K562 (cell line): Measurements from ENCODE around the gene FGD1. TPM values are rescaled to one million over a fixed set of nuclear protein-coding genes. Genes with fewer than 3 reads are reported as not detected.
A peak's percentile ranks its signal among the peaks of the same experiment; 100 is the strongest.

Experiments used
- CCAR2 ChIP-seq: fragments of 200-400 bp; formaldehyde crosslinking; IDR thresholded peaks from 2 replicates; pipeline ENCODE4 v1.6.1; 2017; ENCODE audit warnings: mild to moderate bottlenecking, low read depth, low read length
- FOXK1 ChIP-seq: sonication (generic); formaldehyde crosslinking; IDR thresholded peaks from 2 replicates; pipeline ENCODE4 v1.8.0; 2022; ENCODE audit warnings: missing genetic modification reagents, mild to moderate bottlenecking, borderline replicate concordance
- HDAC2 ChIP-seq: fragments of 450-650 bp; IDR thresholded peaks from 2 replicates; pipeline ENCODE4 v1.6.1; 2016; ENCODE audit warnings: mild to moderate bottlenecking
- MBD1 ChIP-seq: fragments of 250-450 bp; sonication (Bioruptor Pico); IDR thresholded peaks from 2 replicates; pipeline ENCODE4 v1.8.0; 2022; ENCODE audit warnings: inconsistent platforms
- MCM7 ChIP-seq, 2 experiments: fragments of 450-650 bp; IDR thresholded peaks; 2 replicates each; pipeline ENCODE4 v1.6.1; 2016 to 2018
- MXD1 ChIP-seq: fragments of 250-450 bp; sonication (Bioruptor Pico); IDR thresholded peaks from 2 replicates; pipeline ENCODE4 v1.8.0; 2021; ENCODE audit warnings: borderline replicate concordance, mild to moderate bottlenecking, moderate library complexity; ENCODE audit not compliant: poor library complexity, severe bottlenecking
- RBFOX2 ChIP-seq: fragments of 200-400 bp; formaldehyde crosslinking; IDR thresholded peaks from 2 replicates; pipeline ENCODE4 v1.6.1; 2017; ENCODE audit warnings: low read depth, mild to moderate bottlenecking, low read length, moderate library complexity
- ZBTB40 ChIP-seq, 2 experiments: fragments of 450-650 bp in 1 of 2; sonication (generic) in 1 of 2; formaldehyde crosslinking in 1 of 2; IDR thresholded peaks; 2 replicates each; pipeline versions ENCODE4 v1.7.1 to v1.9.0; 2016 to 2022; ENCODE audit warnings: inconsistent platforms in 1 of 2, mild to moderate bottlenecking in 1 of 2, missing genetic modification reagents in 1 of 2
- ZEB2 ChIP-seq: fragments of 450-650 bp; IDR thresholded peaks from 2 replicates; pipeline ENCODE4 v1.6.1; 2016
- ZNF75A ChIP-seq: fragments of 450-650 bp; formaldehyde crosslinking; IDR thresholded peaks from 2 replicates; pipeline ENCODE4 v1.4.0; 2020; ENCODE audit warnings: mild to moderate bottlenecking
- polyA plus RNA-seq, 8 experiments: library from polyadenylated mRNA; depleted of rRNA in 4 of 8; stranded (reverse) in 5 of 8; unstranded in 3 of 8; fragments of >200 nt; fragmentation: Nextera tagmentation in 2 of 8; fragmentation: Illumina TruSeq in 1 of 8; extraction: Ambion mirVana in 2 of 8; extraction: Trizol in 1 of 8; gene quantifications; 2 replicates each; pipeline versions ENCODE4 v1.2.1 to v1.2.3, GENCODE V29; 2011 to 2014; ENCODE audit warnings: inconsistent platforms in 1 of 8, missing spikeins in 1 of 8
- total RNA-seq, 7 experiments: library from RNA; depleted of rRNA in 6 of 7; stranded (reverse); fragments of >200 nt in 6 of 7; fragmentation: Illumina TruSeq in 2 of 7; extraction: Trizol in 2 of 7; gene quantifications; 2 replicates each; pipeline versions ENCODE4 v1.2.1 to v1.2.3, GENCODE V29; 2011 to 2021; ENCODE audit warnings: low replicate concordance in 1 of 7

The FGD1 gene
- total and polyA plus RNA-seq, 9 of the 15 experiments (the other 6 are each of a cell fraction or from before 2014, with no cell fraction given) = 0.01 to 0.09 (median 0.04) TPM; not detected in 2

GRCh38 chrX:54530357-54530900 is 34.4 kb upstream of the FGD1 start (continued):
- TF ChIP-seq ZBTB40 (IDR thresholded peaks at IDR 0.05) = peak; percentile 84
- no peak for TF ChIP-seq ZBTB40 (CRISPR knock-in tag; IDR thresholded peaks at IDR 0.05)
- TF ChIP-seq ZEB2 = no peak
- no peak for TF ChIP-seq MCM7 (IDR thresholded peaks at IDR 0.05)
- peak; percentile 74 for TF ChIP-seq RBFOX2
- peak; percentile 74 for TF ChIP-seq MXD1 (CRISPR knock-in tag)
- no peak for TF ChIP-seq MBD1 (CRISPR knock-in tag)
- TF ChIP-seq CCAR2 = no peak
- no peak for TF ChIP-seq ZNF75A
- peak; percentile 74 for TF ChIP-seq HDAC2
- 0 out of 2 replicates have a peak, but pooled peaks have one; percentile 60 for TF ChIP-seq FOXK1 (CRISPR knock-in tag)
